GM23248 (cell line): ENCODE measurements around the gene DNAH5. TPM values are rescaled to one million over a fixed set of nuclear protein-coding genes. Genes with fewer than 3 reads are reported as not detected.
A peak's percentile ranks its signal among the peaks of the same experiment; 100 is the strongest.

ENCODE experiments used
- DNase-seq: peaks from one replicate; pipeline ENCODE4 v3.0.0-alpha.2; 2015
- H2AFZ ChIP-seq: fragments of 200-600 bp; sonication (generic); 2 replicates; pipeline ENCODE4 v1.6.1; 2016; ENCODE audit warnings: antibody characterized with exemption
- H3F3A ChIP-seq: fragments of 200-600 bp; sonication (generic); 2 replicates; pipeline ENCODE4 v1.6.1; 2016; ENCODE audit warnings: mild to moderate bottlenecking, antibody characterized with exemption, mixed run types; ENCODE audit not compliant: insufficient read depth
- H3K27ac ChIP-seq: fragments of 200-600 bp; sonication (generic); 2 replicates; pipeline ENCODE4 v1.5.1; 2016; ENCODE audit warnings: mild to moderate bottlenecking
- H3K27me3 ChIP-seq: fragments of 200-600 bp; sonication (generic); replicated peaks from 2 replicates; pipeline ENCODE4 v1.6.1; 2016; ENCODE audit warnings: mild to moderate bottlenecking; ENCODE audit not compliant: insufficient read depth
- H3K36me3 ChIP-seq: fragments of 200-600 bp; sonication (generic); 2 replicates; pipeline ENCODE4 v1.6.1; 2016; ENCODE audit warnings: low read depth, mild to moderate bottlenecking
- H3K4me1 ChIP-seq: fragments of 200-600 bp; sonication (generic); 2 replicates; pipeline ENCODE4 v1.6.1; 2016; ENCODE audit warnings: mild to moderate bottlenecking; ENCODE audit not compliant: insufficient read depth
- H3K4me2 ChIP-seq: fragments of 200-600 bp; sonication (generic); one replicate; pipeline ENCODE4 v1.6.1; 2016; ENCODE audit warnings: mild to moderate bottlenecking; ENCODE audit not compliant: unreplicated experiment
- H3K4me3 ChIP-seq: fragments of 200-600 bp; sonication (generic); 2 replicates; pipeline ENCODE4 v1.5.1; 2016; ENCODE audit warnings: mild to moderate bottlenecking
- H3K79me2 ChIP-seq: fragments of 200-600 bp; sonication (generic); 2 replicates; pipeline ENCODE4 v1.6.1; 2016; ENCODE audit warnings: mild to moderate bottlenecking; ENCODE audit not compliant: insufficient read depth
- H3K9ac ChIP-seq: fragments of 200-600 bp; sonication (generic); 2 replicates; pipeline ENCODE4 v1.6.1; 2016; ENCODE audit warnings: mild to moderate bottlenecking
- H3K9me2 ChIP-seq: fragments of 200-600 bp; sonication (generic); 2 replicates; pipeline ENCODE4 v1.6.1; 2016; ENCODE audit warnings: mixed run types, mild to moderate bottlenecking, moderate library complexity; ENCODE audit not compliant: insufficient read depth
- H3K9me3 ChIP-seq: fragments of 200-600 bp; sonication (generic); one replicate; pipeline ENCODE4 v1.6.1; 2017; ENCODE audit warnings: low read depth
- H4K20me1 ChIP-seq: fragments of 200-600 bp; sonication (generic); 2 replicates; pipeline ENCODE4 v1.6.0; 2016; ENCODE audit not compliant: insufficient read depth
- EZH2 ChIP-seq: fragments of 200-600 bp; sonication (generic); IDR thresholded peaks from 2 replicates; pipeline ENCODE4 v1.6.1; 2018; ENCODE audit warnings: antibody characterized with exemption, mild to moderate bottlenecking; ENCODE audit not compliant: insufficient read depth, poor library complexity, severe bottlenecking
- EZH2phosphoT487 ChIP-seq: fragments of 200-600 bp; sonication (generic); IDR thresholded peaks from 2 replicates; pipeline ENCODE4 v1.6.1; 2018; ENCODE audit warnings: antibody characterized with exemption, moderate library complexity, mild to moderate bottlenecking, low read depth; ENCODE audit not compliant: insufficient read depth
- WGBS, 2 experiments: methylation state at CpG; one replicate each; pipeline ENCODE4 v1.1.6; 2015 to 2017; ENCODE audit warnings: low lambda C conversion rate in 2 of 2, low coverage in 1 of 2; ENCODE audit errors: missing lambda C conversion rate in 2 of 2; 5-methylcytosine and 5-hydroxymethylcytosine counted together
- in situ Hi-C: fragments of 300-500 bp; cut with MboI; formaldehyde crosslinking; loops from 2 replicates; pipeline ENCODE4 v1.15.0; 2020
- polyA plus RNA-seq: library from polyadenylated mRNA; unstranded; fragments of >200 nt; fragmentation: Nextera tagmentation; extraction: Ambion mirVana; gene quantifications from 2 replicates; pipeline ENCODE4 v1.2.1, GENCODE V29; 2016
- total RNA-seq: library from RNA; depleted of rRNA; stranded (reverse); fragments of >200 nt; shearing (Covaris generic); gene quantifications from 2 replicates; pipeline ENCODE4 v1.2.3, GENCODE V29; 2014

The DNAH5 gene
- total and polyA plus RNA-seq, 2 experiments from 2014 or later = 1.4 to 1.5 TPM

GRCh38 chr5:13898569-13898968, 45.9 kb downstream of the DNAH5 start:
- Histone ChIP-seq H3K4me1 (no peaks in the 10 kb centered on the region), H3K9me3 (no peaks in the 10 kb centered on the region), H3K79me2 (no peaks in the 10 kb centered on the region), H3F3A (no peaks in the 10 kb centered on the region), H3K4me2 (no peak overlapping the region), H3K27me3 (no peaks in the 10 kb centered on the region), H3K9me2 (no peaks in the 10 kb centered on the region), H3K4me3 (no peak overlapping the region), H3K36me3 (no peaks in the 10 kb centered on the region), H3K27ac (no peak overlapping the region), H4K20me1 (no peaks in the 10 kb centered on the region), H3K9ac (no peak overlapping the region), H2AFZ (no peak overlapping the region)
- 52 to 58% methylated on average over 6 of the region's 6 CpGs for WGBS, 2 experiments
- no peak for TF ChIP-seq EZH2phosphoT487
- TF ChIP-seq EZH2 = no peak
- DNase-seq = no peak
- in situ Hi-C loops = no loop called here

GRCh38 chr5:13878357-13878756, 66.1 kb downstream of the DNAH5 start:
- no peak for TF ChIP-seq EZH2
- WGBS, 2 experiments = 39 to 41% methylated on average over 4 of the region's 4 CpGs

GRCh38 chr5:13866792-13867191, 77.7 kb downstream of the DNAH5 start:
- H2AFZ ChIP-seq = no peak overlapping the region
- no peaks in the 10 kb centered on the region for H3K4me1 ChIP-seq
- no peak overlapping the region for H3K4me2 ChIP-seq
- WGBS, 2 experiments = 46 to 47% methylated on average over 5 of the region's 5 CpGs
- peak; percentile 55 for DNase-seq
- in situ Hi-C loops = no loop called here
- H3K79me2 ChIP-seq = no peaks in the 10 kb centered on the region
- no peaks in the 10 kb centered on the region for H3K9me3 ChIP-seq
- H3K36me3 ChIP-seq = no peaks in the 10 kb centered on the region
- no peaks in the 10 kb centered on the region for H4K20me1 ChIP-seq
- no peaks in the 10 kb centered on the region for H3K27me3 ChIP-seq
- H3K9me2 ChIP-seq = no peaks in the 10 kb centered on the region
- TF ChIP-seq EZH2 = no peak
- TF ChIP-seq EZH2phosphoT487 = no peak
- no peak overlapping the region for H3K27ac ChIP-seq
- H3K4me3 ChIP-seq = no peak overlapping the region
- H3K9ac ChIP-seq = no peak overlapping the region
- H3F3A ChIP-seq = no peaks in the 10 kb centered on the region

More at GRCh38 chr5:13878357-13878756, 66.1 kb downstream of the DNAH5 start:
- Histone ChIP-seq H4K20me1 (no peaks in the 10 kb centered on the region), H3K27me3 (no peaks in the 10 kb centered on the region), H3K9me2 (no peaks in the 10 kb centered on the region), H2AFZ (no peak overlapping the region), H3K9me3 (no peaks in the 10 kb centered on the region), H3K9ac (no peak overlapping the region), H3K36me3 (no peaks in the 10 kb centered on the region), H3K79me2 (no peaks in the 10 kb centered on the region), H3K4me3 (no peak overlapping the region), H3F3A (no peaks in the 10 kb centered on the region), H3K4me2 (no peak overlapping the region), H3K4me1 (no peaks in the 10 kb centered on the region), H3K27ac (no peak overlapping the region)
- DNase-seq = no peak
- in situ Hi-C loops = no loop called here

GRCh38 chr5:13865312-13865711, 79.2 kb downstream of the DNAH5 start:
- H2AFZ ChIP-seq = no peak overlapping the region
- no peaks in the 10 kb centered on the region for H3K79me2 ChIP-seq
- no peak overlapping the region for H3K27ac ChIP-seq
- H3F3A ChIP-seq = no peaks in the 10 kb centered on the region
- H3K36me3 ChIP-seq = no peaks in the 10 kb centered on the region
- H3K27me3 ChIP-seq = no peaks in the 10 kb centered on the region
- H3K9me3 ChIP-seq = no peaks in the 10 kb centered on the region
- no peaks in the 10 kb centered on the region for H3K9me2 ChIP-seq
- H3K9ac ChIP-seq = no peak overlapping the region
- H3K4me3 ChIP-seq = no peak overlapping the region
- TF ChIP-seq EZH2 (no peak), EZH2phosphoT487 (no peak)
- in situ Hi-C loops = no loop called here
- no peaks in the 10 kb centered on the region for H3K4me1 ChIP-seq
- DNase-seq = no peak
- no peaks in the 10 kb centered on the region for H4K20me1 ChIP-seq
- no peak overlapping the region for H3K4me2 ChIP-seq

- WGBS, 2 experiments = 41 to 45% methylated on average over 4 of the region's 4 CpGs
- Histone ChIP-seq H4K20me1 (no peaks in the 10 kb centered on the region), H3K9ac (no peak overlapping the region), H3K4me2 (no peak overlapping the region), H3K4me3 (no peak overlapping the region), H3K9me3 (no peaks in the 10 kb centered on the region), H2AFZ (no peak overlapping the region), H3K4me1 (no peaks in the 10 kb centered on the region), H3K27me3 (no peaks in the 10 kb centered on the region), H3K79me2 (no peaks in the 10 kb centered on the region), H3F3A (no peaks in the 10 kb centered on the region), H3K9me2 (no peaks in the 10 kb centered on the region), H3K36me3 (no peaks in the 10 kb centered on the region), H3K27ac (no peak overlapping the region)
- in situ Hi-C loops = no loop called here
- DNase-seq = no peak
- TF ChIP-seq EZH2 (no peak), EZH2phosphoT487 (no peak)
Measured at GRCh38 chr5:13860146-13860545, 84.3 kb downstream of the DNAH5 start.
